HepG2 (cell line): ENCODE data around the gene IFT122. TPM values are rescaled to one million over a fixed set of nuclear protein-coding genes. Genes with fewer than 3 reads are reported as not detected.

ENCODE experiments used
- ARID2 ChIP-seq: sonication (generic); formaldehyde crosslinking; IDR thresholded peaks from 2 replicates; pipeline ENCODE4 v1.8.1; 2022; ENCODE audit warnings: mild to moderate bottlenecking, missing genetic modification reagents, borderline replicate concordance
- CENPX ChIP-seq: sonication (generic); formaldehyde crosslinking; IDR thresholded peaks from 2 replicates; pipeline ENCODE4 v1.9.0; 2021; ENCODE audit warnings: mild to moderate bottlenecking, missing genetic modification reagents, moderate library complexity
- HNF1A ChIP-seq, 2 experiments: sonication (generic) in 1 of 2; formaldehyde crosslinking in 1 of 2; IDR thresholded peaks; 2 replicates each; pipeline versions ENCODE4 v1.4.0 to v1.6.1; 2016 to 2020; ENCODE audit warnings: borderline replicate concordance in 1 of 2, low read depth in 1 of 2, mild to moderate bottlenecking in 1 of 2, missing genetic modification reagents in 1 of 2
- IKZF4 ChIP-seq: sonication (generic); formaldehyde crosslinking; IDR thresholded peaks from 2 replicates; pipeline ENCODE4 v1.5.1; 2020; ENCODE audit warnings: borderline replicate concordance, mild to moderate bottlenecking, low read depth, missing genetic modification reagents; ENCODE audit errors: not compliant biosample characterization
- JUNB ChIP-seq: sonication (generic); formaldehyde crosslinking; IDR thresholded peaks from 2 replicates; pipeline ENCODE4 v1.8.0; 2022; ENCODE audit warnings: missing genetic modification reagents, mild to moderate bottlenecking, borderline replicate concordance
- JUND ChIP-seq: sonication (generic); formaldehyde crosslinking; IDR thresholded peaks from 2 replicates; pipeline ENCODE4 v1.8.0; 2022; ENCODE audit warnings: mild to moderate bottlenecking, missing genetic modification reagents
- PHB2 ChIP-seq: fragments of 450-650 bp; IDR thresholded peaks from 2 replicates; pipeline ENCODE4 v1.6.1; 2018; ENCODE audit not compliant: partially characterized antibody
- PHF8 ChIP-seq: sonication (generic); formaldehyde crosslinking; IDR thresholded peaks from 2 replicates; pipeline ENCODE4 v1.5.0; 2020; ENCODE audit warnings: missing genetic modification reagents
- RBM22 ChIP-seq: fragments of 200-400 bp; formaldehyde crosslinking; optimal IDR thresholded peaks from 2 replicates; pipeline ENCODE3; 2017; ENCODE audit warnings: mild to moderate bottlenecking, low read length, moderate library complexity
- ZBTB3 ChIP-seq: sonication (generic); formaldehyde crosslinking; IDR thresholded peaks from 2 replicates; pipeline ENCODE4 v1.4.0; 2020; ENCODE audit warnings: low read depth, mild to moderate bottlenecking, moderate library complexity, missing genetic modification reagents, borderline replicate concordance
- ZGPAT ChIP-seq: IDR thresholded peaks from 2 replicates; pipeline ENCODE4 v1.6.1; 2016; ENCODE audit warnings: mild to moderate bottlenecking
- ZNF225 ChIP-seq: sonication (generic); formaldehyde crosslinking; IDR thresholded peaks from 2 replicates; pipeline ENCODE4 v1.4.0; 2020; ENCODE audit warnings: mild to moderate bottlenecking, missing genetic modification reagents
- ZNF431 ChIP-seq: sonication (generic); formaldehyde crosslinking; IDR thresholded peaks from 2 replicates; pipeline ENCODE4 v1.9.0; 2022; ENCODE audit warnings: missing genetic modification reagents, low read depth, mild to moderate bottlenecking, borderline replicate concordance
- ZNF646 ChIP-seq: sonication (generic); formaldehyde crosslinking; IDR thresholded peaks from 2 replicates; pipeline ENCODE4 v1.9.0; 2021; ENCODE audit warnings: mild to moderate bottlenecking, missing genetic modification reagents
- ZNF792 ChIP-seq: IDR thresholded peaks from 2 replicates; pipeline ENCODE4 v1.6.1; 2016
- ZZZ3 ChIP-seq: sonication (generic); formaldehyde crosslinking; IDR thresholded peaks from 2 replicates; pipeline ENCODE4 v1.4.0; 2020; ENCODE audit warnings: missing genetic modification reagents, mild to moderate bottlenecking, borderline replicate concordance
- polyA plus RNA-seq, 8 experiments: library from polyadenylated mRNA; depleted of rRNA in 3 of 8; stranded (reverse) in 7 of 8; unstranded in 1 of 8; fragments of >200 nt; fragmentation: Illumina TruSeq in 4 of 8; extraction: Trizol in 4 of 8; gene quantifications; 2 replicates each; pipeline versions ENCODE4 v1.2.1 to v1.2.3, GENCODE V29; 2011 to 2016; ENCODE audit warnings: low read depth in 4 of 8, missing spikeins in 1 of 8, mixed read lengths in 1 of 8; ENCODE audit not compliant: insufficient read depth in 1 of 8
- total RNA-seq, 5 experiments: library from RNA; depleted of rRNA; stranded (reverse); fragments of >200 nt; fragmentation: Illumina TruSeq; extraction: Trizol; gene quantifications; 2 replicates each; pipeline ENCODE4 v1.2.3, GENCODE V29; 2016; ENCODE audit warnings: low read depth in 1 of 5

Gene IFT122
- total and polyA plus RNA-seq, 2 of the 13 experiments (the other 11 are each of a cell fraction or from before 2014, with no cell fraction given) = 10.1 to 10.3 TPM

- 0 out of 2 replicates have a peak, but pooled peaks have one; percentile 44 for TF ChIP-seq ZZZ3 (CRISPR knock-in tag)
- peak; percentile 55; the same call in 1 of the 2 replicates for TF ChIP-seq ZNF225 (CRISPR knock-in tag)
- TF ChIP-seq ZNF431 (CRISPR knock-in tag) = no peak
- TF ChIP-seq HNF1A (IDR thresholded peaks at IDR 0.05; ENCODE audit: low read depth) = no peak
- TF ChIP-seq HNF1A (CRISPR knock-in tag; IDR thresholded peaks at IDR 0.05; ENCODE audit: borderline replicate concordance) = no peak; the same call in 1 of the 2 replicates
- TF ChIP-seq ARID2 = no peak
- peak; percentile 41 for TF ChIP-seq IKZF4 (CRISPR knock-in tag)
- TF ChIP-seq ZGPAT = peak; percentile 86
- peak; percentile 22; the same call in 1 of the 2 replicates for TF ChIP-seq JUND (CRISPR knock-in tag)
- TF ChIP-seq PHF8 (CRISPR knock-in tag) = peak; percentile 88
- TF ChIP-seq JUNB (CRISPR knock-in tag) = no peak
- TF ChIP-seq ZNF792 (CRISPR knock-in tag) = peak; percentile 23; the same call in 1 of the 2 replicates
- no peak for TF ChIP-seq ZNF646 (CRISPR knock-in tag)
- no peak for TF ChIP-seq RBM22
- no peak for TF ChIP-seq PHB2
- TF ChIP-seq ZBTB3 = no peak
- no peak for TF ChIP-seq CENPX (CRISPR knock-in tag)
Observed at GRCh38 chr3:129439817-129440617, at the start of gene IFT122, which contains the start of gene MBD4 (continued).
